DND-41 (cell line): ENCODE measurements around the gene TMEM94.

ENCODE experiments used
- ATAC-seq: fragments of 200-7000 bp; cut with Tn5 transposase; 3 replicates; pipeline ENCODE4 v1.9.1; 2021; ENCODE audit warnings: low read depth; ENCODE audit not compliant: insufficient read depth
- DNase-seq: peaks from one replicate; pipeline ENCODE4 v3.0.0-alpha.2; 2020
- H2AFZ ChIP-seq: 2 replicates; pipeline ENCODE4 v1.6.0; 2012; ENCODE audit warnings: low read depth, low read length
- H3K27ac ChIP-seq: 2 replicates; pipeline ENCODE4 v1.5.1; 2012; ENCODE audit warnings: low read length, inconsistent platforms
- H3K27me3 ChIP-seq: fragments of 200-600 bp; sonication (generic); 2 replicates; pipeline ENCODE4 v1.6.0; 2012; ENCODE audit warnings: low read length, mild to moderate bottlenecking, inconsistent platforms; ENCODE audit not compliant: insufficient read depth, poor library complexity
- H3K36me3 ChIP-seq: 2 replicates; pipeline ENCODE4 v1.5.1; 2012; ENCODE audit warnings: low read length, inconsistent platforms; ENCODE audit not compliant: insufficient read depth
- H3K4me1 ChIP-seq: 2 replicates; pipeline ENCODE4 v1.5.1; 2012; ENCODE audit warnings: mild to moderate bottlenecking, low read length; ENCODE audit not compliant: insufficient read depth
- H3K4me2 ChIP-seq: 2 replicates; pipeline ENCODE4 v1.6.0; 2012; ENCODE audit warnings: mild to moderate bottlenecking, moderate library complexity, low read length, inconsistent platforms; ENCODE audit not compliant: insufficient read depth
- H3K4me3 ChIP-seq, 2 experiments: fragments of 200-600 bp in 1 of 2; shearing (Covaris generic) in 1 of 2; 2 replicates each; pipeline ENCODE4 v1.5.1; 2012 to 2016; ENCODE audit warnings: inconsistent platforms in 2 of 2, low read length in 2 of 2, mild to moderate bottlenecking in 2 of 2, low read depth in 1 of 2, moderate library complexity in 1 of 2
- H3K79me2 ChIP-seq: 2 replicates; pipeline ENCODE4 v1.6.0; 2012; ENCODE audit warnings: low read length, inconsistent platforms; ENCODE audit not compliant: insufficient read depth
- H3K9ac ChIP-seq: 2 replicates; pipeline ENCODE4 v1.6.0; 2012; ENCODE audit warnings: low read depth, mild to moderate bottlenecking, inconsistent platforms, low read length, moderate library complexity
- H3K9me3 ChIP-seq: 2 replicates; pipeline ENCODE4 v1.5.1; 2012; ENCODE audit warnings: low read length, moderate library complexity, mild to moderate bottlenecking, inconsistent platforms; ENCODE audit not compliant: insufficient read depth, severe bottlenecking
- H4K20me1 ChIP-seq: 2 replicates; pipeline ENCODE4 v1.6.0; 2012; ENCODE audit warnings: low read length; ENCODE audit not compliant: insufficient read depth
- CTCF ChIP-seq: IDR thresholded peaks from 2 replicates; pipeline ENCODE4 v1.5.1; 2012; ENCODE audit warnings: borderline replicate concordance, low read length, moderate library complexity, mild to moderate bottlenecking; ENCODE audit not compliant: poor library complexity, severe bottlenecking; ENCODE audit errors: extremely low read depth
- EZH2 ChIP-seq: IDR thresholded peaks from 3 replicates; pipeline ENCODE4 v1.6.1; 2012; ENCODE audit warnings: borderline replicate concordance, low read depth, mild to moderate bottlenecking, moderate library complexity, low read length, inconsistent platforms; ENCODE audit not compliant: severe bottlenecking

The TMEM94 gene

GRCh38 chr17:75540923-75541503 lies 84.6 kb downstream of the TMEM94 start:
- Histone ChIP-seq H2AFZ (no peak overlapping the region), H3K27me3 (no peaks in the 10 kb centered on the region), H3K4me2 (no peak overlapping the region), H3K79me2 (no peaks in the 10 kb centered on the region), H3K4me3 (no peak overlapping the region), H3K9ac (no peak overlapping the region), H3K9me3 (no peaks in the 10 kb centered on the region), H3K27ac (no peak overlapping the region), H3K36me3 (no peaks in the 10 kb centered on the region), H3K4me1 (no peaks in the 10 kb centered on the region), H4K20me1 (no peaks in the 10 kb centered on the region)
- no peak for DNase-seq
- no peak for ATAC-seq
- TF ChIP-seq CTCF (no peak), EZH2 (no peak)

GRCh38 chr17:75542229-75542628 lies 85.8 kb downstream of the TMEM94 start:
- TF ChIP-seq EZH2 (no peak), CTCF (no peak)
- Histone ChIP-seq H3K79me2 (no peaks in the 10 kb centered on the region), H4K20me1 (no peaks in the 10 kb centered on the region), H3K4me1 (no peaks in the 10 kb centered on the region), H3K4me3 (no peak overlapping the region), H3K27ac (no peak overlapping the region), H3K36me3 (no peaks in the 10 kb centered on the region), H3K9me3 (no peaks in the 10 kb centered on the region), H3K27me3 (no peaks in the 10 kb centered on the region), H3K9ac (no peak overlapping the region), H3K4me2 (no peak overlapping the region), H2AFZ (no peak overlapping the region)
- ATAC-seq (no peak), DNase-seq (no peak)

GRCh38 chr17:75542728-75543336 lies 86.4 kb downstream of the TMEM94 start:
- ATAC-seq (no peak), DNase-seq (no peak)
- H3K9me3 ChIP-seq: no peaks in the 10 kb centered on the region
- H3K4me3 ChIP-seq: no peak overlapping the region
- no peaks in the 10 kb centered on the region for H3K27me3 ChIP-seq
- no peaks in the 10 kb centered on the region for H3K79me2 ChIP-seq
- H3K36me3 ChIP-seq: no peaks in the 10 kb centered on the region
- no peak overlapping the region for H3K27ac ChIP-seq
- TF ChIP-seq EZH2: no peak
- no peak for TF ChIP-seq CTCF
- H2AFZ ChIP-seq: no peak overlapping the region
- no peak overlapping the region for H3K4me2 ChIP-seq
- H3K4me1 ChIP-seq: no peaks in the 10 kb centered on the region
- no peaks in the 10 kb centered on the region for H4K20me1 ChIP-seq
- H3K9ac ChIP-seq: no peak overlapping the region

GRCh38 chr17:75544250-75544649 lies 87.8 kb downstream of the TMEM94 start:
- Histone ChIP-seq H3K36me3 (no peaks in the 10 kb centered on the region), H3K9me3 (no peaks in the 10 kb centered on the region), H3K4me3 (no peak overlapping the region), H2AFZ (no peak overlapping the region), H3K79me2 (no peaks in the 10 kb centered on the region), H3K4me2 (no peak overlapping the region), H4K20me1 (no peaks in the 10 kb centered on the region), H3K9ac (no peak overlapping the region), H3K4me1 (no peaks in the 10 kb centered on the region), H3K27me3 (no peaks in the 10 kb centered on the region), H3K27ac (no peak overlapping the region)
- DNase-seq (no peak), ATAC-seq (no peak)
- no peak for TF ChIP-seq EZH2
- TF ChIP-seq CTCF: no peak
